ENCODE measurements around the gene FBXO28.

Gene FBXO28

GRCh38 chr1:224095867-224096266 is 18.0 kb upstream of the FBXO28 start:
- no peak for DNase-seq

GRCh38 chr1:224096773-224097172 is 17.1 kb upstream of the FBXO28 start:
- no peak for DNase-seq

- DNase-seq, result no peak
These were observed 15.9 kb upstream of the FBXO28 start for GRCh38 chr1:224098007-224098406.

- peak in 1 of 2 donors; percentile 30 for DNase-seq
These were observed 7.2 kb upstream of the FBXO28 start for GRCh38 chr1:224106568-224107281.

GRCh38 chr1:224107282-224107625 is 6.7 kb upstream of the FBXO28 start:
- no peak for DNase-seq

GRCh38 chr1:224108991-224109390 is 4.9 kb upstream of the FBXO28 start:
- DNase-seq, result no peak

- DNase-seq, result no peak
These were observed 3.9 kb upstream of the FBXO28 start for GRCh38 chr1:224109981-224110380.

- no peak for DNase-seq
These were observed 906 bp upstream of the FBXO28 start for GRCh38 chr1:224113005-224113404.

- DNase-seq, result no peak
These were observed 380 bp upstream of the FBXO28 start for GRCh38 chr1:224113545-224113917.

GRCh38 chr1:224114787-224115175 is 870 bp downstream of the FBXO28 start:
- no peak for DNase-seq

GRCh38 chr1:224116131-224116530 is 2.2 kb downstream of the FBXO28 start:
- peak in 1 of 2 donors; percentile 35 for DNase-seq

- DNase-seq, result no peak
These were observed 4.8 kb downstream of the FBXO28 start for GRCh38 chr1:224118688-224119087.

GRCh38 chr1:224123136-224123535 is 9.2 kb downstream of the FBXO28 start:
- DNase-seq, result no peak

- no peak for DNase-seq
These were observed 10.3 kb downstream of the FBXO28 start for GRCh38 chr1:224124220-224124619.

- no peak for DNase-seq
These were observed 14.3 kb downstream of the FBXO28 start for GRCh38 chr1:224127925-224128819.

GRCh38 chr1:224131253-224131652 is 17.3 kb downstream of the FBXO28 start:
- DNase-seq, result no peak

- DNase-seq, result no peak
These were observed 19.0 kb downstream of the FBXO28 start for GRCh38 chr1:224132901-224133300.

GRCh38 chr1:224133741-224134299 is 19.9 kb downstream of the FBXO28 start:
- no peak for DNase-seq

GRCh38 chr1:224137518-224137917 is 23.6 kb downstream of the FBXO28 start:
- DNase-seq, result no peak

GRCh38 chr1:224138198-224138597 is 24.3 kb downstream of the FBXO28 start:
- DNase-seq, result no peak

GRCh38 chr1:224141693-224142092 is 27.8 kb downstream of the FBXO28 start:
- DNase-seq, result no peak

GRCh38 chr1:224149709-224150108 is 35.8 kb downstream of the FBXO28 start:
- DNase-seq, result no peak

GRCh38 chr1:224151117-224151516 is 37.2 kb downstream of the FBXO28 start:
- DNase-seq, result no peak

- no peak for DNase-seq
These were observed 43.4 kb downstream of the FBXO28 start for GRCh38 chr1:224157316-224157715.
